HG03095 (cell line): ENCODE data around the gene GAREM1.

Experiments used
- ATAC-seq: cut with Tn5 transposase; IDR thresholded peaks from one replicate; pipeline ENCODE4 v1.9.1; 2021; ENCODE audit warnings: moderate library complexity; ENCODE audit not compliant: unreplicated experiment

The GAREM1 gene

GRCh38 chr18:32335228-32335627 is 135.5 kb downstream of the GAREM1 start:
- ATAC-seq: no peak

- ATAC-seq: no peak
Observed at GRCh38 chr18:32333781-32334180, 136.9 kb downstream of the GAREM1 start.

- ATAC-seq: no peak
Observed at GRCh38 chr18:32332708-32333107, 138.0 kb downstream of the GAREM1 start.

- ATAC-seq: no peak
Observed at GRCh38 chr18:32328974-32329373, 141.7 kb downstream of the GAREM1 start.

GRCh38 chr18:32328379-32328778 is 142.3 kb downstream of the GAREM1 start:
- no peak for ATAC-seq

- no peak for ATAC-seq
Observed at GRCh38 chr18:32326450-32327308, 144.0 kb downstream of the GAREM1 start.

- ATAC-seq: no peak
Observed at GRCh38 chr18:32324181-32324580, 146.5 kb downstream of the GAREM1 start.

GRCh38 chr18:32321826-32322225 is 148.9 kb downstream of the GAREM1 start:
- no peak for ATAC-seq

- no peak for ATAC-seq
Observed at GRCh38 chr18:32319084-32319483, 151.6 kb downstream of the GAREM1 start.

GRCh38 chr18:32318581-32318980 is 152.1 kb downstream of the GAREM1 start:
- no peak for ATAC-seq

GRCh38 chr18:32317651-32318050 is 153.0 kb downstream of the GAREM1 start:
- ATAC-seq: no peak

- no peak for ATAC-seq
Observed at GRCh38 chr18:32315881-32316280, 154.8 kb downstream of the GAREM1 start.

GRCh38 chr18:32310774-32311173 is 159.9 kb downstream of the GAREM1 start:
- no peak for ATAC-seq

- no peak for ATAC-seq
Observed at GRCh38 chr18:32310101-32310500, 160.6 kb downstream of the GAREM1 start.

- no peak for ATAC-seq
Observed at GRCh38 chr18:32308493-32309120, 162.1 kb downstream of the GAREM1 start.

- no peak for ATAC-seq
Observed at GRCh38 chr18:32303400-32303799, 167.3 kb downstream of the GAREM1 start.

GRCh38 chr18:32302806-32303205 is 167.9 kb downstream of the GAREM1 start:
- ATAC-seq: no peak

- peak; percentile 79 for ATAC-seq
Observed at GRCh38 chr18:32301976-32302743, 168.5 kb downstream of the GAREM1 start.

- ATAC-seq: no peak
Observed at GRCh38 chr18:32301361-32301760, 169.3 kb downstream of the GAREM1 start.

GRCh38 chr18:32300914-32301313 is 169.8 kb downstream of the GAREM1 start:
- no peak for ATAC-seq

GRCh38 chr18:32299484-32299883 is 171.2 kb downstream of the GAREM1 start:
- no peak for ATAC-seq
